ENCODE measurements around the gene REC8.

DNA sequence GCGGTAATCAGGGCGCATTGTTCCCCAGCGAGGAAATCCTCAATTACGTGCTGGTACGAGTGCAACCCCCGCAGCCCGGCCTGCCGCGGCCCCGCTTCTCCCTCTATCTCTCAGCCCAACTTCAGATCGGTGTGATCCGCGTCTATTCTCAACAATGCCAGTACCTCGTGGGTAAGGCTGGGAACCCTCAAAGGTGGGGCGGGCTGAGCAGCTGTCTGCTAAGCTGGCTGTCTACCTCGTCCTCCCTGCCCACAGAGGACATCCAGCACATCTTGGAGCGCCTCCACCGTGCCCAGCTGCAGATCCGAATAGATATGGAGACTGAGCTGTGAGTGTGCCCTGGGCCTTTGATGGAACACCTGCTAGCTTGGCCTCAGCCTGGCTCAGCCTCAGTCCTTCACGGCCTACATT is 996 bp downstream of the REC8 start:
- TF ChIP-seq, protein P1, sequence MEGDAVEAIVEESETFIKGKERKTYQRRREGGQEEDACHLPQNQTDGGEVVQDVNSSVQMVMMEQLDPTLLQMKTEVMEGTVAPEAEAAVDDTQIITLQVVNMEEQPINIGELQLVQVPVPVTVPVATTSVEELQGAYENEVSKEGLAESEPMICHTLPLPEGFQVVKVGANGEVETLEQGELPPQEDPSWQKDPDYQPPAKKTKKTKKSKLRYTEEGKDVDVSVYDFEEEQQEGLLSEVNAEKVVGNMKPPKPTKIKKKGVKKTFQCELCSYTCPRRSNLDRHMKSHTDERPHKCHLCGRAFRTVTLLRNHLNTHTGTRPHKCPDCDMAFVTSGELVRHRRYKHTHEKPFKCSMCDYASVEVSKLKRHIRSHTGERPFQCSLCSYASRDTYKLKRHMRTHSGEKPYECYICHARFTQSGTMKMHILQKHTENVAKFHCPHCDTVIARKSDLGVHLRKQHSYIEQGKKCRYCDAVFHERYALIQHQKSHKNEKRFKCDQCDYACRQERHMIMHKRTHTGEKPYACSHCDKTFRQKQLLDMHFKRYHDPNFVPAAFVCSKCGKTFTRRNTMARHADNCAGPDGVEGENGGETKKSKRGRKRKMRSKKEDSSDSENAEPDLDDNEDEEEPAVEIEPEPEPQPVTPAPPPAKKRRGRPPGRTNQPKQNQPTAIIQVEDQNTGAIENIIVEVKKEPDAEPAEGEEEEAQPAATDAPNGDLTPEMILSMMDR (optimal IDR thresholded peaks at IDR 0.05 in 1 of 3, IDR thresholded peaks at IDR 0.05 in 1 of 3, conservative IDR thresholded peaks at IDR 0.05 in 1 of 3; ENCODE audit: extremely low read depth in 1 of 3, insufficient read depth in 2 of 3, low read length in 3 of 3) = no peak
- TF ChIP-seq EZH2 (IDR thresholded peaks at IDR 0.05; ENCODE audit: low read length) = no peak

Measured in keratinocyte (primary cell).